Measurements from ENCODE around the gene OTOS.

OTOS gene

GRCh38 chr2:240146627-240147278 lies 6.3 kb upstream of the OTOS start:
- DNase-seq (ENCODE audit: low read depth): no peak
- H3K4me3 ChIP-seq (ENCODE audit: control insufficient read depth, low read depth, low read length): no peak overlapping the region
- TF ChIP-seq, protein P1, sequence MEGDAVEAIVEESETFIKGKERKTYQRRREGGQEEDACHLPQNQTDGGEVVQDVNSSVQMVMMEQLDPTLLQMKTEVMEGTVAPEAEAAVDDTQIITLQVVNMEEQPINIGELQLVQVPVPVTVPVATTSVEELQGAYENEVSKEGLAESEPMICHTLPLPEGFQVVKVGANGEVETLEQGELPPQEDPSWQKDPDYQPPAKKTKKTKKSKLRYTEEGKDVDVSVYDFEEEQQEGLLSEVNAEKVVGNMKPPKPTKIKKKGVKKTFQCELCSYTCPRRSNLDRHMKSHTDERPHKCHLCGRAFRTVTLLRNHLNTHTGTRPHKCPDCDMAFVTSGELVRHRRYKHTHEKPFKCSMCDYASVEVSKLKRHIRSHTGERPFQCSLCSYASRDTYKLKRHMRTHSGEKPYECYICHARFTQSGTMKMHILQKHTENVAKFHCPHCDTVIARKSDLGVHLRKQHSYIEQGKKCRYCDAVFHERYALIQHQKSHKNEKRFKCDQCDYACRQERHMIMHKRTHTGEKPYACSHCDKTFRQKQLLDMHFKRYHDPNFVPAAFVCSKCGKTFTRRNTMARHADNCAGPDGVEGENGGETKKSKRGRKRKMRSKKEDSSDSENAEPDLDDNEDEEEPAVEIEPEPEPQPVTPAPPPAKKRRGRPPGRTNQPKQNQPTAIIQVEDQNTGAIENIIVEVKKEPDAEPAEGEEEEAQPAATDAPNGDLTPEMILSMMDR (IDR thresholded peaks at IDR 0.05; ENCODE audit: control insufficient read depth, insufficient read depth, low read depth, low read length, missing control alignments): no peak

GRCh38 chr2:240146141-240146561 lies 5.7 kb upstream of the OTOS start:
- no peak overlapping the region for H3K4me3 ChIP-seq (ENCODE audit: control insufficient read depth, low read depth, low read length)
- no peak for DNase-seq (ENCODE audit: low read depth)
- TF ChIP-seq, protein P1 (IDR thresholded peaks at IDR 0.05; ENCODE audit: control insufficient read depth, insufficient read depth, low read depth, low read length, missing control alignments): no peak

GRCh38 chr2:240145461-240145860 lies 5.0 kb upstream of the OTOS start:
- TF ChIP-seq, protein P1 (IDR thresholded peaks at IDR 0.05; ENCODE audit: control insufficient read depth, insufficient read depth, low read depth, low read length, missing control alignments): no peak
- no peak overlapping the region for H3K4me3 ChIP-seq (ENCODE audit: control insufficient read depth, low read depth, low read length)
- DNase-seq (ENCODE audit: low read depth): no peak

DNA sequence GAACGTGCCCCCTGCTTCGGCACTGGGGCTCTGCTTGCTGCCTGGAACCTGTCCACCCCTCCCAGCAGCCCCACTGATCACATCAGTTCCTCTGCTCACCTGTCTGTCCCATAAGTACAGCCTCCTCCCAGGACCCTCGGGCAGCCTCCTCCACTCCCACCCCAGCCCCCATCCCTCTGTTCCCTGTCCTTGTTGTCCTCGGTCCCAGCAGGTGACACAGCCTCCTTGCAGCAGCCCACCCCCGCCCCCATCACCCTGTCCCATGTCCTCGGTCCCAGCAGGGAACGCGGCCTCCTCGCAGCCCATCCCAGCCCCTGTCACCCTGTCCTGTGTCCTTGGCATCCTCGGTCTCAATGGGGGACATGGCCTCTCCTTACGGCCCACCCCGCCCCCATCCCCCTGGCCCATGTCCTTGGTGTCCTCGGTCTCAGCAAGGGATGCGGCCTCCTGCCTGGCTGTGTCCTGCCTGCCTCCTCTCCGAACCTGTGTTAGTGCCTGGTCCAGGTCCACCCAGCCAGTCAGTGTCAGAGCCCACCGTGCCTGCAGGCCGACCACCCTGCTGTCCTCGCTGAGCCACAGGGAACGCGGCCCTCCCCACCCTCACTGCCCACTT lies 4.3 kb upstream of the OTOS start:
- TF ChIP-seq, protein P1 (IDR thresholded peaks at IDR 0.05; ENCODE audit: control insufficient read depth, insufficient read depth, low read depth, low read length, missing control alignments): no peak
- no peak for DNase-seq (ENCODE audit: low read depth)
- H3K4me3 ChIP-seq (ENCODE audit: control insufficient read depth, low read depth, low read length): no peak overlapping the region

GRCh38 chr2:240143801-240144648 lies 3.6 kb upstream of the OTOS start:
- TF ChIP-seq, protein P1 (IDR thresholded peaks at IDR 0.05; ENCODE audit: control insufficient read depth, insufficient read depth, low read depth, low read length, missing control alignments): peak; percentile 93
- DNase-seq (ENCODE audit: low read depth): no peak
- no peak overlapping the region for H3K4me3 ChIP-seq (ENCODE audit: control insufficient read depth, low read depth, low read length)

DNA sequence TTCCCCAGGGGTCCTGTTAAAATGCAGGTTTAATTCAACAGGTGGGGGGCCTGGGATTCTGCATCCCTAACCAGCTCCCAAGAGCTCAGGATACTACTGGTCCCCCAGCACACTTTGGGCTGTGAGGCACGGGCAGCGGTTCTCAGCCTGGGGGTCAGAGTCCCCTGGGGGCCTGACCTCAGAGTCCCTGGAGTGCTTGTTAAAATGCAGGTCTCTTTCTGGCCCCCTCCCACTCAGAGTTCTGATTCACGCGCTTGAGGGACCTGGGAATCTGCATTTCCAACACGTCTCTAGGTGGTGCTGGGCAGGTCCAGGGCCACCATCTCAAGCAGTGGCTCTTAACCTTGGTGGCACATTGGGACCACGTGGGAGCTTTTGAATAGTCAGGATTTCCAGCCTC lies 2.8 kb upstream of the OTOS start:
- H3K4me3 ChIP-seq (ENCODE audit: control insufficient read depth, low read depth, low read length): no peak overlapping the region
- DNase-seq (ENCODE audit: low read depth): no peak
- TF ChIP-seq, protein P1 (IDR thresholded peaks at IDR 0.05; ENCODE audit: control insufficient read depth, insufficient read depth, low read depth, low read length, missing control alignments): no peak

All from AG09309 (cell line).